GM12872 (cell line): ENCODE results near the gene THRB.

Experiments
- CTCF ChIP-seq: IDR thresholded peaks from 3 replicates; pipeline ENCODE4 v1.5.1; 2011; ENCODE audit warnings: low read depth, mild to moderate bottlenecking, low read length, moderate library complexity; ENCODE audit not compliant: insufficient read depth

Gene THRB

DNA sequence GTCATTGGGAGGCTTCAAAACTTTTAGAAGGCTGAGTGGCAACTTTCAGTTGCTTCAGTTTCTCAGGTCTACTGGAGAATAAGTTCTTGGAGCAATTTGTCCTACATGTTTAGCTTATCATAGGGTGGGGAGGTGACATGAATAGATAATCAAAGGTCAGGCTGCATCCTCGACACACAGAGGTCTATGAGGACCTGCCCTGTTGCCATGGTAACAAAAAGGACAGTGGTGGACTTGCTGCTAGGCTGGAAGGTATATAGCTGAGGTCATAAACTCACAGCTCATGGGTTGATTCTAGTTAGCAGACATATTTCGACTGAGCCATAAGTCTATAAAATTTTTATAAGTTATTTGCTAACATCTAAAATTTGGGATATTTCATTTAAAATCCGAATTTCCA is 267.0 kb downstream of the THRB start:
- TF ChIP-seq CTCF: no peak

GRCh38 chr3:24226397-24226796 is 268.3 kb downstream of the THRB start:
- TF ChIP-seq CTCF: no peak

- TF ChIP-seq CTCF: no peak
Measured at GRCh38 chr3:24225385-24225950, 269.2 kb downstream of the THRB start.

DNA sequence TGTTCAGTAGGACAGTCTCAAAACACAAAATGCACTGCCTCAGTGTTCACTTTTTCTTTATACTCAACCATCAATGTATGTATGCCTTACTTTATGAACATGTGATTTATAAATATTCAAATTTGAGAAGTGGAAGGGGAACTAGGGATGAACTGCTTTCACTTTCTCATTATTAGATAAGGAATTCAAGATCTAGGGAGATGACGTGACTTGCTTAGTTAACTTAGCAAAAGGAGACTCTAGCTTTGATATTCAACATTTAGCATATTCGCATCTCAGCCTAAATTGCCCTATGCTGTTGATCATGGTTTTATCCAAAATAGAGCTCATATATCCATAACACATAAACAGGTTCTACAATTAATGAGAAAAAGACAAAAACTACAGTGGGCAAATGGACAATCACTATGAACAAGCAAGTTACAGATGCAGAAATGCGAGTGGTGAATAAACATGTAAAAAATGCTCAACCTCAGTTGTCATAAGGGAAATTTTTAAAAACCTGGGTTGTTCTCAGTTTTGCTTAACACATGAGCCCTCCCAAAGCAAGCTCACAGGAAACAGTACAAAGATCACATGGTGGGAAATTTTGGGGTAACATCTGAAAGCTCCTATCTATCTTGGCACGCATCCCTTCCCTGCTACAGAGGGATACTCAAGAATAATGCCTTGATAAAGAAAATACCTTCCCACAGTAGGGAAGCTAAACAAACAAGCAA is 269.8 kb downstream of the THRB start:
- no peak for TF ChIP-seq CTCF

- no peak for TF ChIP-seq CTCF
Measured at GRCh38 chr3:24222165-24222805, 272.4 kb downstream of the THRB start.

- no peak for TF ChIP-seq CTCF
Measured at GRCh38 chr3:24220859-24221657, 273.6 kb downstream of the THRB start.

DNA sequence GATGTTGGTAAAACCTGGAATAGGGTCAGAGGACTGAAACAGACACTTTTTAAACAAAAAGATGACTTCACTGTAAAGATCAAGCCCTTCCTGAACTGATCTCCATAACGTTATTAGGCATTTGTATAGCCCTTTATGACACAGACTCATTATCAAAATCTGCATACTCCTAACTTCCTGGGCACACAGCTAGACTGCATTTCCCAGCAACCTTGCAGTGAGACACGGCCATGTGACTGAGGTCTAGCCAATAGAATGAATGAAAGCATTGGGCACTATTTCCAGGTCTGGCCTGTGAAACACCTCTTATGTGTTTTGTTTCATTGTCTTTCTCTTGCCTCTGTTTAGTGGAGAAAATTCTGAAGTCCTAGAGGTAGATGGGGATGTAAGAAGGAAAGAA is 279.1 kb downstream of the THRB start:
- no peak for TF ChIP-seq CTCF
